ENCODE results near the gene GIPC1. TPM values are rescaled to one million over a fixed set of nuclear protein-coding genes. Genes with fewer than 3 reads are reported as not detected.
A peak's percentile ranks its signal among the peaks of the same experiment; 100 is the strongest.

GIPC1 gene
- total and polyA plus RNA-seq, 12 donors, result 41.6 to 84.1 (median 46.6) TPM

GRCh38 chr19:14520543-14520942 lies 24.6 kb upstream of the GIPC1 start:
- H3K4me3 ChIP-seq, result no peak overlapping the region
- no peak for TF ChIP-seq CTCF (IDR thresholded peaks at IDR 0.05)
- WGBS, 2 donors, result 94 to 97% methylated on average over 4 of the region's 4 CpGs
- no peaks in the 10 kb centered on the region for H3K9me3 ChIP-seq
- H3K4me1 ChIP-seq, result peaks cover 8 to 38% (median 23%) of the 10 kb centered on the region in 9 donors
- H3K27me3 ChIP-seq, result no peaks in the 10 kb centered on the region
- intact Hi-C loops (cut with DNase I), result no loop called here
- peak overlapping the region in 2 of 10 donors; percentile 94 to 100 for H3K27ac ChIP-seq
- no peak for DNase-seq
- H3K36me3 ChIP-seq, result peaks cover 0 to 13% (median 6%) of the 10 kb centered on the region in 9 donors
- ATAC-seq, result no peak

GRCh38 chr19:14519860-14520407 lies 24.0 kb upstream of the GIPC1 start:
- no peak for TF ChIP-seq CTCF (IDR thresholded peaks at IDR 0.05)
- peak overlapping the region in 5 of 10 donors; percentile 91 to 100 (median 100) for H3K27ac ChIP-seq
- WGBS, 2 donors, result 44 to 63% methylated on average over 2 of the region's 2 CpGs
- no peak overlapping the region for H3K4me3 ChIP-seq
- DNase-seq, result no peak
- no peak for ATAC-seq
- peaks cover 0 to 19% (median 12%) of the 10 kb centered on the region in 9 donors for H3K36me3 ChIP-seq
- H3K9me3 ChIP-seq, result no peaks in the 10 kb centered on the region
- peaks cover 13 to 44% (median 28%) of the 10 kb centered on the region in 9 donors for H3K4me1 ChIP-seq
- intact Hi-C loops (cut with DNase I), result no loop called here
- no peaks in the 10 kb centered on the region for H3K27me3 ChIP-seq

GRCh38 chr19:14519245-14519859 lies 23.4 kb upstream of the GIPC1 start:
- H3K4me3 ChIP-seq, result peak overlapping the region in 3 of 10 donors; percentile 81 to 96 (median 87)
- H3K27ac ChIP-seq, result peak overlapping the region; percentile 87 to 100 (median 100)
- intact Hi-C loops (cut with DNase I), result no loop called here
- TF ChIP-seq CTCF (IDR thresholded peaks at IDR 0.05), result no peak
- no peak for ATAC-seq
- H3K4me1 ChIP-seq, result peaks cover 15 to 50% (median 34%) of the 10 kb centered on the region in 9 donors
- no peak for DNase-seq
- peaks cover 0 to 25% (median 18%) of the 10 kb centered on the region in 9 donors for H3K36me3 ChIP-seq
- H3K27me3 ChIP-seq, result no peaks in the 10 kb centered on the region
- WGBS, 2 donors, result 91 to 92% methylated on average over 22 of the region's 22 CpGs
- H3K9me3 ChIP-seq, result no peaks in the 10 kb centered on the region

- ATAC-seq, result peak; percentile 81 to 90 (median 88)
- TF ChIP-seq CTCF (IDR thresholded peaks at IDR 0.05), result no peak
- Histone ChIP-seq H3K4me1 (peaks cover 15 to 55% (median 42%) of the 10 kb centered on the region in 9 donors), H3K27me3 (no peaks in the 10 kb centered on the region), H3K9me3 (no peaks in the 10 kb centered on the region), H3K36me3 (peaks cover 0 to 38% (median 23%) of the 10 kb centered on the region in 9 donors), H3K27ac (peak within 1 kb of the TSS; percentile 96 to 100 (median 100)), H3K4me3 (peak within 1 kb of the TSS; percentile 65 to 99 (median 92))
- intact Hi-C loops (cut with DNase I), result loop anchor here in 2 of 10 donors (1.0 to 2.0 kb wide), 2 partner anchors 21 to 22 kb away; partner anchors contain the start of gene GIPC1 (in 2 of the 2)
- DNase-seq, result peak; percentile 83 to 87
- WGBS, 2 donors, result 0% methylated on average over 78 to 81 of the region's 82 CpGs
Measured at GRCh38 chr19:14517840-14518505, 22.0 kb upstream of the GIPC1 start, which contains the start of gene DNAJB1. TSS of gene DNAJB1 (minus strand) at chr19:14518397. CDS start at chr19:14518349, 48 bp downstream.
